ENCODE data around the gene CNPY4.

The CNPY4 gene

DNA sequence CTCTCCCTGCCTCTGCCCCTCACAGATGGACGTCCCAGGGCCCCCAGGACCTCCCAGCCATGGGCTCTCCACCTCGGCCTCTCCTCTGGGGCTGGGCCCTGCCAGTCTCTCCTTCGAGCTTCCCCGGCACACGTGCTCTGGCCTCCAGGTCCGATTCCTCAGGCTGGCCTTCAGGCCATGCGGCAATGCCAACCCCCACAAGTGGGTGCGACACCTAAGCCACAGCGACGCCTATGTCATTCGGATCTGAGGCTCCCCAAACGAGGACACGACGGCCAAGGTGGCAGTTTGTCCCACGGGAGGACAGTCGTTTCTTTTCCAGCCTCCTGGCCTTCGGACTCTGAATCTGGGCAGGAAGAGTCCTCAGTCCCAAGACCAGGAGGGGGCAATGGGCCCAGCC lies 12.8 kb upstream of the CNPY4 start:
- Histone ChIP-seq H2AK5ac (ENCODE audit: low read length, severe bottlenecking) (no peak overlapping the region), H2BK15ac (ENCODE audit: low read depth, poor library complexity, severe bottlenecking) (no peak overlapping the region), H3K14ac (ENCODE audit: low read length in 2 of 2) (no peak overlapping the region), H4K8ac (ENCODE audit: low read length) (no peak overlapping the region), H3K4me1 (ENCODE audit: control insufficient read depth, insufficient read depth, low read depth, low read length) (peaks cover 9% of the 10 kb centered on the region), H4K91ac (ENCODE audit: low read length) (no peak overlapping the region), H3K27me3 (ENCODE audit: control insufficient read depth in 1 of 2, insufficient read depth in 1 of 2, low read length in 2 of 2) (no peaks in the 10 kb centered on the region), H2BK120ac (ENCODE audit: low read depth, low read length) (no peak overlapping the region), H3K4me2 (ENCODE audit: low read length, poor library complexity, severe bottlenecking) (no peak overlapping the region), H2BK5ac (ENCODE audit: low read depth, low read length, poor library complexity, severe bottlenecking) (no peak overlapping the region), H3K9ac (ENCODE audit: low read length) (no peak overlapping the region), H2AFZ (ENCODE audit: low read depth, low read length) (no peak overlapping the region), H2BK12ac (ENCODE audit: low read length in 2 of 2) (no peak overlapping the region), H3K4me3 (ENCODE audit: insufficient read depth in 1 of 2, low read depth in 1 of 2, low read length in 2 of 2) (no peak overlapping the region), H3K36me3 (ENCODE audit: control insufficient read depth in 1 of 2, insufficient read depth in 2 of 2, low read depth in 1 of 2, low read length in 2 of 2) (peaks cover 72 to 77% of the 10 kb centered on the region in 2 experiments), H3K79me1 (replicated peaks; ENCODE audit: low read length, poor library complexity, severe bottlenecking) (peaks cover 12% of the 10 kb centered on the region), H3K4ac (ENCODE audit: low read depth in 1 of 2, low read length in 2 of 2) (no peak overlapping the region), H3K18ac (ENCODE audit: low read depth in 1 of 2, low read length in 2 of 2) (no peak overlapping the region), H3K9me3 (ENCODE audit: control insufficient read depth, low read length) (no peaks in the 10 kb centered on the region), H3K27ac (ENCODE audit: low read length, poor library complexity, severe bottlenecking) (no peak overlapping the region), H3K23ac (ENCODE audit: low read length in 2 of 2) (no peak overlapping the region)
- WGBS: 96% methylated on average over 17 of the region's 17 CpGs
- DNase-seq: no peak

- no peak for DNase-seq
- Histone ChIP-seq H2BK5ac (ENCODE audit: low read depth, low read length, poor library complexity, severe bottlenecking) (no peak overlapping the region), H2BK120ac (ENCODE audit: low read depth, low read length) (no peak overlapping the region), H2AK5ac (ENCODE audit: low read length, severe bottlenecking) (no peak overlapping the region), H3K9me3 (ENCODE audit: control insufficient read depth, low read length) (no peaks in the 10 kb centered on the region), H3K14ac (ENCODE audit: low read length in 2 of 2) (no peak overlapping the region), H3K18ac (ENCODE audit: low read depth in 1 of 2, low read length in 2 of 2) (no peak overlapping the region), H3K9ac (ENCODE audit: low read length) (no peak overlapping the region), H3K4me1 (ENCODE audit: control insufficient read depth, insufficient read depth, low read depth, low read length) (peaks cover 8% of the 10 kb centered on the region), H2BK15ac (ENCODE audit: low read depth, poor library complexity, severe bottlenecking) (peak overlapping the region; percentile 44), H3K79me1 (replicated peaks; ENCODE audit: low read length, poor library complexity, severe bottlenecking) (peaks cover 12% of the 10 kb centered on the region), H3K27ac (ENCODE audit: low read length, poor library complexity, severe bottlenecking) (no peak overlapping the region), H3K4me3 (ENCODE audit: insufficient read depth in 1 of 2, low read depth in 1 of 2, low read length in 2 of 2) (no peak overlapping the region), H2AFZ (ENCODE audit: low read depth, low read length) (no peak overlapping the region), H3K4ac (ENCODE audit: low read depth in 1 of 2, low read length in 2 of 2) (no peak overlapping the region), H3K36me3 (ENCODE audit: control insufficient read depth in 1 of 2, insufficient read depth in 2 of 2, low read depth in 1 of 2, low read length in 2 of 2) (peaks cover 78 to 83% of the 10 kb centered on the region in 2 experiments), H3K27me3 (ENCODE audit: control insufficient read depth in 1 of 2, insufficient read depth in 1 of 2, low read length in 2 of 2) (no peaks in the 10 kb centered on the region), H4K91ac (ENCODE audit: low read length) (peak overlapping the region; percentile 43), H2BK12ac (ENCODE audit: low read length in 2 of 2) (peak overlapping the region in 1 of 2 experiments; percentile 23), H4K8ac (ENCODE audit: low read length) (peak overlapping the region; percentile 45), H3K4me2 (ENCODE audit: low read length, poor library complexity, severe bottlenecking) (no peak overlapping the region), H3K23ac (ENCODE audit: low read length in 2 of 2) (no peak overlapping the region)
- 95% methylated on average over 25 of the region's 25 CpGs for WGBS
Measured at GRCh38 chr7:100107125-100107737, 12.2 kb upstream of the CNPY4 start.

DNA sequence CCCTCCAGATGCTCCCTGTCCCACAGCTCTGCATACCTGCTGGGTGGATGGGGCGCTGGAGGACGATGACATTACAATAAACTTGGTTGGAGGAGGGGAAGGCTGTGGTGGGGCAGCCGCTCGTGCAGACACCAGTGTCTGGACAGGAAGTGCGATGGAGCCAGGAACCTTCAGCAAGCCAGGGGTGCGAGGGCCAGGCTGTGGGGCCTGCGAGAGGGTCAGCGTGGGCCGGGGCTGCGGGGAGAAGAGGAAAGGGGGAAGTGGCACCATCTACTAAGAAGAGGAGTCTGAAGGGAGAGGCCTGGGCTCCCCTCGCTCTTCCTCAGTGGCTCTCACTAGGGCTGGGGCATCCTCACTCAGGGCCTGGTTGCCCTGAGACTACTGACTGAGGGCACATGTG lies 11.5 kb upstream of the CNPY4 start:
- Histone ChIP-seq H2AFZ (ENCODE audit: low read depth, low read length) (no peak overlapping the region), H3K23ac (ENCODE audit: low read length in 2 of 2) (no peak overlapping the region), H3K36me3 (ENCODE audit: control insufficient read depth in 1 of 2, insufficient read depth in 2 of 2, low read depth in 1 of 2, low read length in 2 of 2) (peaks cover 83 to 88% of the 10 kb centered on the region in 2 experiments), H4K8ac (ENCODE audit: low read length) (peak overlapping the region; percentile 22), H3K79me1 (replicated peaks; ENCODE audit: low read length, poor library complexity, severe bottlenecking) (peaks cover 12% of the 10 kb centered on the region), H3K4ac (ENCODE audit: low read depth in 1 of 2, low read length in 2 of 2) (no peak overlapping the region), H4K91ac (ENCODE audit: low read length) (no peak overlapping the region), H3K27me3 (ENCODE audit: control insufficient read depth in 1 of 2, insufficient read depth in 1 of 2, low read length in 2 of 2) (no peaks in the 10 kb centered on the region), H2AK5ac (ENCODE audit: low read length, severe bottlenecking) (no peak overlapping the region), H3K4me3 (ENCODE audit: insufficient read depth in 1 of 2, low read depth in 1 of 2, low read length in 2 of 2) (no peak overlapping the region), H3K4me1 (ENCODE audit: control insufficient read depth, insufficient read depth, low read depth, low read length) (peaks cover 2% of the 10 kb centered on the region), H2BK5ac (ENCODE audit: low read depth, low read length, poor library complexity, severe bottlenecking) (no peak overlapping the region), H3K18ac (ENCODE audit: low read depth in 1 of 2, low read length in 2 of 2) (peak overlapping the region in 1 of 2 experiments; percentile 43), H2BK120ac (ENCODE audit: low read depth, low read length) (no peak overlapping the region), H2BK12ac (ENCODE audit: low read length in 2 of 2) (peak overlapping the region in 1 of 2 experiments; percentile 21), H3K14ac (ENCODE audit: low read length in 2 of 2) (no peak overlapping the region), H3K9me3 (ENCODE audit: control insufficient read depth, low read length) (no peaks in the 10 kb centered on the region), H3K4me2 (ENCODE audit: low read length, poor library complexity, severe bottlenecking) (no peak overlapping the region), H3K9ac (ENCODE audit: low read length) (no peak overlapping the region), H3K27ac (ENCODE audit: low read length, poor library complexity, severe bottlenecking) (no peak overlapping the region), H2BK15ac (ENCODE audit: low read depth, poor library complexity, severe bottlenecking) (no peak overlapping the region)
- WGBS: 70% methylated on average over 11 of the region's 11 CpGs
- DNase-seq: no peak

DNA sequence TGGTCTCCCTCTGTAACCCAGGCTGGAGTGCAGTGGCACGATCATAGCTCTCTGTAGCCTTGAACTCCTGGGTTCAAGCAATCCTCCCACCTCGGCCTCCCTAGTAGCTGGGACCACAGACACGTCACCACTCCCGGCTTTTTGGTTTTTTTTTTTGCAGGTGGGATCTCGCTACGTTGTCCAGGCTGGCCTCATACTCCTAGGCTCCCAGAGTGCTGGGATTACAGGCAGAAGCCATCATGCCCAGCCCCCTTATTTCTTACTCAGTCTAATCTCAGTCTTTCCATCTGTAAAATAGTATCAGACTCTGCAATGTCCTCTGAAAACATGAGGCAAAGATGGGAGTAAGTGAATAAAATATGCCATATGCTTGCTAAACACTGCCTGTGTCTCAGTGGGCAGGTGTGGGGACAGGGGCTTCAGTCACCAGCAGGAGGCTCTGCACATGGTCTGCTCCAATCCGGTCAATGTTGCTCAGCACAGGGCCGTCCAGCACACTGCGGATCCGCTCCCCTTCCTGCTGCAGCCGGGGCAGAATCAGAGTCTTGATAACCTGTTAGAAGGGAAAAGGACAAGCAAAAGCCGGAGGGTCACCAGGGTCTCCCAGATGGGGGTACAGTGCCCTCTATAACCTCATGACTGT lies 9.8 kb upstream of the CNPY4 start:
- H3K9ac ChIP-seq (ENCODE audit: low read length): no peak overlapping the region
- H4K8ac ChIP-seq (ENCODE audit: low read length): no peak overlapping the region
- H2AFZ ChIP-seq (ENCODE audit: low read depth, low read length): no peak overlapping the region
- peaks cover 17% of the 10 kb centered on the region for H3K79me1 ChIP-seq (replicated peaks; ENCODE audit: low read length, poor library complexity, severe bottlenecking)
- H3K4me1 ChIP-seq (ENCODE audit: control insufficient read depth, insufficient read depth, low read depth, low read length): no peaks in the 10 kb centered on the region
- peaks cover 88 to 89% of the 10 kb centered on the region in 2 experiments for H3K36me3 ChIP-seq (ENCODE audit: control insufficient read depth in 1 of 2, insufficient read depth in 2 of 2, low read depth in 1 of 2, low read length in 2 of 2)
- no peak overlapping the region for H2BK5ac ChIP-seq (ENCODE audit: low read depth, low read length, poor library complexity, severe bottlenecking)
- no peaks in the 10 kb centered on the region for H3K9me3 ChIP-seq (ENCODE audit: control insufficient read depth, low read length)
- H2BK12ac ChIP-seq (ENCODE audit: low read length in 2 of 2): no peak overlapping the region
- no peak overlapping the region for H3K23ac ChIP-seq (ENCODE audit: low read length in 2 of 2)
- H2AK5ac ChIP-seq (ENCODE audit: low read length, severe bottlenecking): no peak overlapping the region
- H3K27me3 ChIP-seq (ENCODE audit: control insufficient read depth in 1 of 2, insufficient read depth in 1 of 2, low read length in 2 of 2): no peaks in the 10 kb centered on the region
- no peak overlapping the region for H3K4me2 ChIP-seq (ENCODE audit: low read length, poor library complexity, severe bottlenecking)
- no peak overlapping the region for H3K4me3 ChIP-seq (ENCODE audit: insufficient read depth in 1 of 2, low read depth in 1 of 2, low read length in 2 of 2)
- H3K18ac ChIP-seq (ENCODE audit: low read depth in 1 of 2, low read length in 2 of 2): no peak overlapping the region
- H3K4ac ChIP-seq (ENCODE audit: low read depth in 1 of 2, low read length in 2 of 2): no peak overlapping the region
- H3K14ac ChIP-seq (ENCODE audit: low read length in 2 of 2): no peak overlapping the region
- H2BK15ac ChIP-seq (ENCODE audit: low read depth, poor library complexity, severe bottlenecking): no peak overlapping the region
- 91% methylated on average over 12 of the region's 12 CpGs for WGBS
- H2BK120ac ChIP-seq (ENCODE audit: low read depth, low read length): no peak overlapping the region
- no peak overlapping the region for H3K27ac ChIP-seq (ENCODE audit: low read length, poor library complexity, severe bottlenecking)
- no peak overlapping the region for H4K91ac ChIP-seq (ENCODE audit: low read length)
- no peak for DNase-seq
